H54 (cell line): Measurements from ENCODE around the gene C2CD2.

Experiments
- DNase-seq: peaks from one replicate; pipeline ENCODE4 v3.0.0; 2011; ENCODE audit warnings: low spot score, mixed read lengths; ENCODE audit not compliant: insufficient read length
- FAIRE-seq: peaks from 3 replicates; lab custom pipeline; 2011; peaks lifted over from hg19 to GRCh38; lab: Jason Lieb, UNC
- POLR2A ChIP-seq: IDR thresholded peaks from 2 replicates; pipeline ENCODE4 v1.6.1; 2011; ENCODE audit warnings: low read depth, mild to moderate bottlenecking, low read length

The C2CD2 gene

DNA sequence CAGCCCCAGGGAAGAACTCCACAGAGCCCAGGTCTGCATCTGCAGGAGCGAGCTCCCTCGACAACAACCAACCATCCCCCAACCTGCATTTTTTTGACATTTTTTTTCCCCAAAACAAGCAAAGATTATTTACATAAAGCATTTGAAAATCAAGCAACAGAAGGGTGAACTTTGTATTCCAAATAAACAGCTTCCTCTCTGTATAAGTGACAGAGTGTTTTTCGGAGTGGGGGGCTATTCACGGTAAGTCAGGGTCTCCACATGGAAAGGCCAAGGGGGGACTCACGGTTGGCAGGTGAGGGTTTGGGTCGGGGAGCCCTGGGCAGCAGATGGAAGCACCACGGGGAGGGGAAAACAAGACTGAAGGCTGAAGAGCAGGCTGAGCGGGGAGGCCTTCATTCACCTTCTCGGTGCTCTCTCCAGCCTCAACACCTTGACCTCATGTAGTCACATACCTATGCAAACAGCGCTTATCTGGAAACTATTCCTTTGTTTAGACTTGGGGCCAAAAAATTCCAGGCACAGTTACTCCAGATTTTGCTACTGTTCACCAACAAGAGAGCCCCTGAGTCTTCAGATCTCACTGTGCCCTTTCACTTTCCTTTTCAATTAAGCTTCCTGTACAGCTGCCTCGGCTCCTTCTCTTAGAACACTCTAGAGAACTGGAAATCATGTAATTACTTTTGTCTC is 27.6 kb downstream of the C2CD2 start:
- TF ChIP-seq POLR2A, result no peak
- no peak for DNase-seq
- FAIRE-seq, result no peak

GRCh38 chr21:41925767-41926116 is 28.1 kb downstream of the C2CD2 start:
- no peak for FAIRE-seq
- DNase-seq, result no peak
- TF ChIP-seq POLR2A, result no peak

DNA sequence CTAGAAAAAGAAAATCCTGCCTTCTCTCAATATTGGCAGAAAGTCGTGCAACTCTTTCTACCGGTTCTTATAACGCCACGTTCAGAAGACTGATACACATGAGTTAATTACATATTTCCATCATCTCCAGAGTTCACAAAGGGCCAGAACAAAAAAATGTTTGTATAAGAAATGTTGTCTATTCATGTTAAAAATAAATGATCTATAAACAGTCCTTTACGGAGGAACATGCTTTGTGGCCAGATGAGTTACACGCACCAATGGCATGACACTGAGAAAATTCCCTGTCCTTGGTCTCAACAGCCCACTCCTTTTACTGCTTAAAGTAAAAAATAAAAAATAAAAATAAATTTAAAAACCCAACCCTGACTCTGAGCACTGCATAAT is 29.5 kb downstream of the C2CD2 start:
- no peak for TF ChIP-seq POLR2A
- DNase-seq, result no peak
- FAIRE-seq, result no peak

DNA sequence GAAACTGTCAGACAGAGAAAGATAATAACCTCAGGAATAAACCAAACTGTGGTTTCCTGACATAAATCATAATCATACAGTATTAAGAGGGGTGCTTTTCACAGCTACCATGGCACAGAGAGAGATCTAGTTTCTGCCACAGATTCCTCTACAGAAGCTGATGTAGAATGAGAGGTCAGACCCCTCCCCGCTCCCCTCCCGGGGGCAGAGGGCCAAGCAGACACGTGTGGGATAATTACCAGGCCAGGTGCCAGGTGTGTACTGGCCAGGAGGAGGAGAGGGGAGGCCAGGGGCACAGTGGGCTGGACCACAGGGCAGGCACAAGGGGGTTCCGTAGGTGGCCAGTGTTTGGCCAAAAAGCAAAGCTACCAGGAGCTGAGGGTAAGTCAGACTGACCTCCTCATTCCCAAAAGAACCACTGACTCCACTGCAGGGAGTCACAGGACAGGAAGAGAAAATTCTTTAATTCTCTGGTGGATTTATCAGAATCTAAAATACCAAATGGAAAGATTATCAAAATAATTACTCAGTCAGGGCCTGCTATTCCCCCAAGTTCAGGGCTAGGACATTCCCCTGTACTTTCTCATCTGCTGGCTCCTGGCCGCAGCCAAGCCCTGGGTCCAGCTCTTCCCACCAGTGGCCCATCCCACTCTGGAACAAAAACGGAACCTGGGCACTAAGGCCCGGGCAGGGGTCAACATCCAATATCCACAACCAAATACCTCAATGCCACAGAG is 30.0 kb downstream of the C2CD2 start:
- no peak for TF ChIP-seq POLR2A
- DNase-seq (no peak), FAIRE-seq (no peak)

DNA sequence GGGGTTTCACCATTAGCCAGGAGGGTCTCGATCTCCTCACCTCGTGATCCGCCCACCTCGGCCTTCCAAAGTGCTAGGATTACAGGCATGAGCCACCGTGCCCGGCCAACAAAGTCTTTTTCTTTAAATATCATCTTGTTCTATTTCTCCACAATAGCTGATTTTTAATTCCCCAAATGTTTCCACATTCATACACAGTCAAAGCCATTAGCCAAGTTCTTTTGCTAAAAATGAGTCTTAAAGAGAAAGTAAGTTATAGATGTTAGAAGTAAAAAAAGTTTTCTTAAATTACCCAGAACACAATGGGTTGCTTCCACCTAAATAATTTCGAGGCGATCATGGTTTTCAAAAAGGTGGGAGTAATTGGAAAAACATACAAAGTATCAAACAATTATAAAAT is 30.6 kb downstream of the C2CD2 start:
- DNase-seq (no peak), FAIRE-seq (no peak)
- TF ChIP-seq POLR2A, result no peak

GRCh38 chr21:41921021-41921420 is 32.8 kb downstream of the C2CD2 start:
- TF ChIP-seq POLR2A, result no peak
- DNase-seq (no peak), FAIRE-seq (no peak)

GRCh38 chr21:41920476-41920875 is 33.3 kb downstream of the C2CD2 start:
- no peak for DNase-seq
- no peak for FAIRE-seq
- no peak for TF ChIP-seq POLR2A

DNA sequence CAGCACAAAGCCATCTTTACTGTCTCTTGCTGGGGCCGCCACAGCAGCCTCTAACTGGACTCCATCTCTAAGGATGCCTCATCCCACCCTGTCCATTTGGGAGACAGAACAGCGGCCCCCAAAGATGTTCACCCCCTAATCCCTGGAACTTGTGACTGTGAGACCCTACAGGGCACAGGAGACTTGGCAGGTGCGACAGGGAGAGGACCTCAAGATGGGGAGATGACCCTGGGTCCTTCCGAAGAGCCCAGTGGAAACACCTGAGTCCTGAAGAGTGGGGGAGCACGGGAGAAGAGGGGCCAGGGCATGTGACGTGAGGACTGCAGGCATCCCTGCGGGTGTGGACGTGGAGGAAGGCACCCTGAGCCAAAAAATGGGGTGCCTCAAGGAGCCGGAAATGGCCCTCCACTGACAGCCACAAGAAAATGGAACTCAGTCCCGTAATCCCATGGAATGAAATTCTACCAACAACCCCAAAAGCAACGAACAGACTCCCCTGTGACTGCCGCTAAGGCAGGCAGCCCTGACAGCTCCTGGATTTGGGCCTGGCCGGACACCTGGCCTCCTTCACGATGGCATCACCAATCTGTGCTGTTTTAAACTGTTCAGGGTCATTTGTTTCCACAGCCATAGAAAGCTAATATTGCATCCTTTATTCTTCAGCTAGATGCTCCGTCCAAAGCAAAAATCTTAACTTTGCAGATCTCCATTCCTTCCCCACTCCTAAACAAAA is 34.0 kb downstream of the C2CD2 start:
- FAIRE-seq (no peak), DNase-seq (no peak)
- TF ChIP-seq POLR2A, result no peak

DNA sequence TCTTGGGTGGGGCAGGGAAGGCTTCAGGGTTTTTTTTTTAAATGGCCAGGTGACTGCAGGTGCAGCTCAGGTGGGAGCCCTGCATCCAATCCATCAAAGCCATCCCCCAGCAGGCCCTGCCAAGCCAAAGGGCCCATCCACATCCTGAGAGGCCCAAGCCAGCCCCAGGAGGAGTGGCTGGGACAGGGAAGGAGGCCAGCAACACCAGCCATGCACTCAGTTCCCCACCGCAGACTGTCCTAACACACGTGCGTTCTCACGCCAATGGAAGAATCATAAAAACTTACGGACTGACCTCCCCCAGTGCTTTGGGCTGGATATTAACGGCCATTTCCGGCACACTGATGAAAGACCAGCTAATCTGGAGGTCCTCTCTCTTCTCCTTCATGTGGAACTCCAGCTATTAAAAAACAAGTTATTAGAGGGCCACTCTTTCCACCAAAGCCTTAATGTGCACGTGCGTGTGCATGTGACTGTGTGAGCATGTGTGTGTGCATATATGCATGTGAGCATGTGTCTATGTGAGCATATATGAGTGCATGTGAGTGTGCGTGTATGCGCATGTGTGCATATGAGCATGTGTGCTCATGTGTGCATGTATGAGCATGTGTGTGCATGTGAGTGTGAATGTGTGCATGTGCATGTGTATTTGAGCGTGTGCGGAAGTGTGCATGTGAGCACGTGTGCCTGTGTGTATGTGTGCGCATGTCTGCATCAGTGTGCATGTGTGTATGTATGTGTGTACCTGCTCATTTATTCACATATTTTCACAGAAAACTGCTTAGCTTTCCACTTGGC is 35.1 kb downstream of the C2CD2 start:
- no peak for FAIRE-seq
- no peak for DNase-seq
- TF ChIP-seq POLR2A, result no peak

DNA sequence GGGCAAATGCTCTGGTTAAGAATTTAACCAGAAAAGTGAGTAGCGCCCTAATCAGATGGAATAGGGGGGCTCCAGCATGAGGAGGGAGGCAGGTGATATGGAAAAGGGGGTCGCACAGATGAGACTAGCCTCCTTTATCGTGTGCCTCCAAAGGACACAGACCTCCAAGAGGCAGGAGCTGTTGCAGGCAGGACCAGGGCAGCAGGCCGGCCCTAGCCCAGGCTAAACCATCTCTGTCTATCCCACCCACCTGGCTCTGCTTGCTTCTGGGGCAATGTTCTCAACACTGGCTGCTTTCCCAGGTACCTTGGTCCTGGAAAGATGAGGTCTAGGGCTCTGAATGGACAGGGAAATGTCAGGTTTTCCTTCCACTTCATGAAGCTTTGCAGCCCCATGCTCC is 36.3 kb downstream of the C2CD2 start:
- no peak for DNase-seq
- FAIRE-seq, result no peak
- no peak for TF ChIP-seq POLR2A

DNA sequence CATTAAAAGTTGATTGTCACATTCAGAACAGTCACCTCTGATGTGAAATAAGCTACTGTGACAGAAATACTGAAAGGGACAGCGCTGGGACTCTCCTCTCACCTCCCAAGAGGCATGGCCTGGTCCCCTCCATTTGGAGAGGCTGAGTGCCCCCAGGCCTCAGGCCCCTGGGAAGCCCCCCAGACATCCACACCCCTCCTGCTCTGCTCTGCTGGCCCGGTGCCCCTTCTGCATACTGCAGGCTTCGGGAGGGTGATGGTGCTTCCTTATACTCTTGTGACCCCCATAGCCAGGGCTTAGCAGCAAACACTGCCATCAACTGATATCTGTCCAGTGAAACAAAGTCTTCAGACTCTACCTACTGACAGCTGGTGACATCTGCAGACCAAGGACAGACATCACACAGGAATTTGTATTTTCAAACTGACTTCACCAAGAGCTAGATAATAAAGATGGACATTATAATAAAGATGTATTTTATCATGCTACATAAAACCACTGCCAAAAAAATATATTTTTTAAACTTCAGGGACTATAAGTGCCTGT is 36.9 kb downstream of the C2CD2 start:
- TF ChIP-seq POLR2A, result no peak
- DNase-seq, result no peak
- FAIRE-seq, result no peak

DNA sequence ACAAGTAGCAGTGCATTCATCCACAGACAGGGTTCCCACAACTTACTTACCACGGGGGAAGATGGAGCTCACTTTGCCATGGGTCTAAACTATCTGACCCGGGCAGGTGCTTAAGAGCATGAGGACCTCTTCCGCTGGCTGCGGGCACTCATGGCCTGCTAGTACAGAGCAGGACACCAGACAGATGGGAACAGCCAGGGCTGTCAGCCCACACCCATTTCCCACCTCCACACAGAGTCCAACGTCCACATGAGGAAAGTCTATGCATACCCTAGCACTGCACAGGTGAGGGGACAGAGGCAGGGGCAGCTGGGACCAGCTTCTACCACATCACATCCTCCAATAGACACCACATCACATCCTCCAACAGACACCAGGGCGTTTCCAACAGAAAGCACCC is 38.9 kb downstream of the C2CD2 start:
- TF ChIP-seq POLR2A, result no peak
- FAIRE-seq (no peak), DNase-seq (no peak)

DNA sequence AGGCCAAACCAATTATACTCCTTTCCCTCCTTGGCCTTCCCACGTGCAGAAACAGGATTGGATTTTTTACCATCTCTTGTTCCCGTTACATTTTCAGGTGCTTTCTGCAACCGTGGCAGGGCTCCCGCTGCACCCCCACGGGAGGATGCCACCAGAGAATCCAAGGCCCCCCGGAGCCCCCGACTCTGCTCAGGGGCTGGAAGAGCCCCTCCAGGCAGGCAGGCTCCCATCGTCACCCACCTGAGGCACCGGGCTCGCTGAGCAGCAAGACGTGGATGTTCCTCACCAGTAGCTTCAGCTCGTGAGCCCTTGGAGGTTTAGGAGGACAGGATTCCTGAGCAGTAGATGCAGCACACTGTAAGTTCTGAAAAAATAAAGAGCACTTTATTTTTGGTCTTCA is 39.5 kb downstream of the C2CD2 start:
- no peak for FAIRE-seq
- no peak for TF ChIP-seq POLR2A
- DNase-seq, result no peak
